Coronary artery (tissue), 2 donors: ENCODE data around the gene TRAPPC2.

Experiments
- DNase-seq: peaks from one replicate; pipeline ENCODE4 v3.0.0-alpha.2; 2017; ENCODE audit warnings: low spot score
- H3K27ac ChIP-seq, 2 donors: fragments of 200-600 bp; sonication (generic); one replicate each; pipeline ENCODE4 v1.5.1; 2016 to 2019
- H3K4me3 ChIP-seq: fragments of 200-600 bp; sonication (generic); 2 replicates; pipeline ENCODE4 v1.5.1; 2016; ENCODE audit warnings: mild to moderate bottlenecking, moderate library complexity
- TF ChIP-seq, protein P1 (sequence below): fragments of 200-600 bp; sonication (generic); IDR thresholded peaks from one replicate; pipeline ENCODE4 v1.5.1; 2019; ENCODE audit warnings: antibody characterized with exemption

TRAPPC2 gene

DNA sequence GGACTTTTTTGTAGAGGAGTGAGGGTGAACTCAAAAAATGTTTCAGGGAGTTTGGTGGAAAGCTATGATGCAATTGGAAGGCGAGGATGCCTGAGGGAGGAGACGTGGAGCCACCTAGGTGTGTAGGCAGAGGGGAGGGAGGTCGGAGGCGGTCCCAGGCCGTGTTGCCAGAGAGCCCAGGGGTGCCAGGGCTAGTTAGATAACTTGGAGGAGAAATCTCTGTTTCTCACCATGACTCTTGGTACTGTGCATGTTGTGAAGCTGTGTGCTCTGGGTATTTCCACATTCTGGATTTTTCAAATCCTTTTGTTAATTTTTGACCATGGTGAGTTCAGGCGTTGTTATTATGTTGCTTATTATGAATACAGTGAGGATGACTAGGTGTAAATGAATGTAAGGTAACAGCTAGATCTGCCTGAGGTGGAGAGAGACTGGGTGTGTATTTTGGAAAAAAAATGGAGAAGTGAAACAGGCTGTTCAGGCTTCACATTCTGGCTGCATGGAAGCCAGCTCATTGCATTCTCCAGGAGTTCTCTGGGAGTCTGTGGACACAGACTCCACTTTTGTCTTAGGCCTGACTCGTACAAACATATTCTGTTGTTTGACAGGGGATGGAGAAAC lies 41.0 kb downstream of the TRAPPC2 start:
- TF ChIP-seq, protein P1, sequence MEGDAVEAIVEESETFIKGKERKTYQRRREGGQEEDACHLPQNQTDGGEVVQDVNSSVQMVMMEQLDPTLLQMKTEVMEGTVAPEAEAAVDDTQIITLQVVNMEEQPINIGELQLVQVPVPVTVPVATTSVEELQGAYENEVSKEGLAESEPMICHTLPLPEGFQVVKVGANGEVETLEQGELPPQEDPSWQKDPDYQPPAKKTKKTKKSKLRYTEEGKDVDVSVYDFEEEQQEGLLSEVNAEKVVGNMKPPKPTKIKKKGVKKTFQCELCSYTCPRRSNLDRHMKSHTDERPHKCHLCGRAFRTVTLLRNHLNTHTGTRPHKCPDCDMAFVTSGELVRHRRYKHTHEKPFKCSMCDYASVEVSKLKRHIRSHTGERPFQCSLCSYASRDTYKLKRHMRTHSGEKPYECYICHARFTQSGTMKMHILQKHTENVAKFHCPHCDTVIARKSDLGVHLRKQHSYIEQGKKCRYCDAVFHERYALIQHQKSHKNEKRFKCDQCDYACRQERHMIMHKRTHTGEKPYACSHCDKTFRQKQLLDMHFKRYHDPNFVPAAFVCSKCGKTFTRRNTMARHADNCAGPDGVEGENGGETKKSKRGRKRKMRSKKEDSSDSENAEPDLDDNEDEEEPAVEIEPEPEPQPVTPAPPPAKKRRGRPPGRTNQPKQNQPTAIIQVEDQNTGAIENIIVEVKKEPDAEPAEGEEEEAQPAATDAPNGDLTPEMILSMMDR, result no peak
- Histone ChIP-seq H3K4me3 (peak overlapping the region; percentile 4), H3K27ac (peak overlapping the region; percentile 13 to 17)
- no peak for DNase-seq

DNA sequence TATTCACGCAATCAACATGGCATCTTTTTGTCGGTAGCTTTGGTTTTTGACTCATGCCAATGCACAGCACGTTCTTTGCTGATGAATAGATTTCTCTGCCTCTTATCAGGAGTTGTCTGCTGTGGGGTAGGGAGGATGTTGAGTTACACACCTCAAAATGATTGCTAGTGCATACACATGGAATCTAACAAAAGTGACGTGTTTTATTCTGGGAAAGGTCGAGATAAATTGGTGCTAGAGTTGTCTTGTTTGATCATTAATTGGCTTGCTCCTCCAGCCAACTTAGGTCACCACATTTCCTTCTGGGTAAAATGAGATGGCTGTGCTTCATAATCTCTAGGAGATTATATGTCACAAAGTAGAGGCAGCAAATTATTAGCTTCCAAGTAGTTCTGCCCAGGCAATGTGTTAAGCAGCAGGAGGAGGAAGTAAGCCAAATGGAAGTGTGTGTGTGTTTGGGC lies 41.6 kb downstream of the TRAPPC2 start:
- Histone ChIP-seq H3K4me3 (no peak overlapping the region), H3K27ac (no peak overlapping the region)
- TF ChIP-seq, protein P1, result no peak
- DNase-seq, result no peak

DNA sequence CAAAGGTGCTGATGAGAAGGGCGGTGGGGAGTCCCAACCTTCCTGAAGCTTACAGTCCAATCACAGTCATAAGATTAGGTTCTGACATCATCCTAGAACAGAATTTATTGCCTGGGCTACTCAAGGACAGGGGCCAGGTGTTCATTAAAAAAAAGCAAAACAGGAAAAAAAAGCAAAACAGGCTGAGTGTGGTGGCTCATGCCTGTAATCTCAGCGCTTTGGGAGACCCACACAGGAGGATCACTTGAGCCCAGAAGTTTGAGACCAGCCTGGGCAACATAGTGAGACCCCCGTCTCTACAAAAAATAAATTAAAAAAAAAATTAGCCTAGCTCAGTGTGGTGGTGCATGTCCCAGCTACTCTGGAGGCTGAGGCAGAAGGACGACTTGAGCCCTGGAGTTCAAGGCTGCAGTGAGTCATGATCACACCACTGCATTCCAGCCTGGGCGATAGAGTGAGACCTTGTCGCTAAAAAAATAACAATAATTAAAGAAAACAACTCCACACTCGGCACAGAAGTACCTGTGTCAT lies 42.5 kb downstream of the TRAPPC2 start:
- no peak for DNase-seq
- TF ChIP-seq, protein P1, result no peak
- Histone ChIP-seq H3K4me3 (no peak overlapping the region), H3K27ac (no peak overlapping the region)

DNA sequence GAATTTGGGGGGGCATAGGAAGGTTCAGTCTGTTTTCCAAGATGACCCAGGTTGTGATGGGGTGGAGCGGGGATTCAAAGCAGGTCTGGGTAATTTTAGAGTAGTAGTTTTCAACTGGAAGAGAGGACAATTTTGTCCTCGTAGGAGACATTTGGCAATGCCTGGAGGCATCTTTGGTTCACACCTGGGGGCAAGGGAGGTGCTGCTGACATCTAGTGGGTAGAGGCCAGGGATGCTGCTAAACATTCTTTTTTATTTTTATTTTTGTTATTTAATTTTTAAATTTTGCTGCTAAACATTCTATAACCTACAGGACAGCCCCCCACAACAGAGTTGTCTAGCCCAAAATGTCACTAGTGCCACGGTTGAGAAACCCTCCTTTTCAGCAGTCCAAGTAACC lies 43.6 kb downstream of the TRAPPC2 start:
- TF ChIP-seq, protein P1, result no peak
- H3K4me3 ChIP-seq, result peak overlapping the region; percentile 88
- H3K27ac ChIP-seq, result no peak overlapping the region
- DNase-seq, result no peak

DNA sequence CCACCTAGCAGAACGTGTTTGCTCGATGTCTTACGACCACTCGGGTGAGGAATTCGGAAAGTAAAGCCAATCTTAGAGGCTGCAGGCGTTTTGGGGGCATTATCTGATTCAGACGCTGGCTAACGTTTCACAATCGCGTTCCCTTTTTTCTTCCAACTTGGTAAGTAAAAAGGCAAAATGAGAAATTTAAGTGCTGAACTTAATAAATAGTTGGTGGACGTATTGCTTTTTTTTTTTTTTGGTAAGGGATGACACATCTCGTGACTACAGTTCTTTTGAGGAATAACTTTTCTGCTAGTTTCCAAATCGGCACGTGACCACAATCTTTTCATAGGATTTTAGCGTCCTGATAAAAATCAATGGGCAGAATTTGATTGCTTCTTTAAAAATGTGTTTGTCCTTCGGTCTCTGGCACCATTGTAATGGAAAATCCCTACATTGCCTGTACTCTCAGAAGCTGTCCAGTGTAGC lies 44.6 kb downstream of the TRAPPC2 start:
- TF ChIP-seq, protein P1, result no peak
- peak overlapping the region; percentile 74 to 96 for H3K27ac ChIP-seq
- H3K4me3 ChIP-seq, result peak overlapping the region; percentile 88
- no peak for DNase-seq

DNA sequence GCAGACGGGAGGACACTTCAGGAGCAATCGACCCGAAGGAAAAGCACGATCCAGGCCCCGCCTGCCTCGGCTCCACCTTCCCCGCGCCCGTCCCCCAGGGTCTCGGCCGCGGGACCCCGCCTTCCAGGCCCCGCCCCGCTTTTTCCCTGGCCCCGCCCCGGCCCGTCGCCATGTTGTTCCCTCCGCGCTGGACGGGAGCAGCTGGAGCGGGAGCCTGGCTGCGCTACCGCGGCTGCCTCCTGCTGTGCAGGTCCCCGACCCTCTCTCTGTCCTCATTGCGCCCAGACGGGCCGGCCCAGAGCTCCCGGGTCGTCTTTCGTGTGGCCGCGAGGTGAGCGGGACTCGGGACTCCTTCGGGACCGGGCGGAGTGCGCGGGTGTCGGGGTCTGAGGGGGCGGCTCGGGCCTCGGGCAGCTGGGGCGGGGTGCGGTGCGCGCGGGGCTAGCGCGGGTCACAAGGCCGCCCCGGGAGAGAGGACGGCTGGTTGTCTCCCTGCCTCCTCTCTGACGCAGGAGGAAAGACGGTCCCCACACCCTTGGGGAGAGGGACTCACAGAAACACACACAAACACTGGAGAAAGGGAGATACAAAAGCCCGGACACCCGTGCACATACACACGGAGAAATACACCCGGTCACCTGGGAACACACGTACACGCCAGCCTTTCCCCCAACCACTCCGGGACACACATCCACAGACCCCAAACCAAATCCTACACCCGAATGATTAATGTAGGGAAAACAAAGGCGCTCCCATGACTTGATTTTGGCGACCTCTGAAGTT lies 45.3 kb downstream of the TRAPPC2 start, which contains the start of gene RAB9A:
TSS of gene RAB9A (plus strand) at position 171 of the 783 bp plus-strand sequence. CDS start 19,619 bp downstream, outside the sequence.
- peak; percentile 90 for DNase-seq
- TF ChIP-seq, protein P1, result no peak
- H3K27ac ChIP-seq, result peak within 1 kb of the TSS; percentile 74 to 96
- peak within 1 kb of the TSS; percentile 88 for H3K4me3 ChIP-seq
